Progenitor cell of endocrine pancreas (in vitro differentiated cells): ENCODE data around the gene RBP5. TPM values are rescaled to one million over a fixed set of nuclear protein-coding genes. Genes with fewer than 3 reads are reported as not detected.
A peak's percentile ranks its signal among the peaks of the same experiment; 100 is the strongest.

Experiments used
- DNase-seq: peaks from one replicate; pipeline ENCODE4 v3.0.0; 2021; ENCODE audit warnings: low spot score; ENCODE audit not compliant: unreplicated experiment
- H3K27ac Mint-ChIP-seq: 2 replicates; pipeline ENCODE4 v1.8.0; 2021; ENCODE audit warnings: mild to moderate bottlenecking, moderate library complexity, mixed read lengths
- H3K27me3 Mint-ChIP-seq: 2 replicates; pipeline ENCODE4 v1.8.0; 2021; ENCODE audit warnings: mixed read lengths
- H3K36me3 Mint-ChIP-seq: 2 replicates; pipeline ENCODE4 v1.8.0; 2022; ENCODE audit warnings: mixed read lengths; ENCODE audit not compliant: insufficient read depth
- H3K4me1 Mint-ChIP-seq: 2 replicates; pipeline ENCODE4 v1.8.0; 2021; ENCODE audit warnings: low read depth, mixed read lengths
- H3K4me3 Mint-ChIP-seq: 2 replicates; pipeline ENCODE4 v1.8.0; 2021; ENCODE audit warnings: low read depth, mild to moderate bottlenecking, moderate library complexity, mixed read lengths
- H3K9me3 Mint-ChIP-seq: 2 replicates; pipeline ENCODE4 v1.8.0; 2021; ENCODE audit warnings: low read depth, mixed read lengths
- CTCF ChIP-seq: fragments of 200-600 bp; sonication (generic); IDR thresholded peaks from one replicate; pipeline ENCODE4 v1.5.0; 2021; ENCODE audit warnings: antibody characterized with exemption, mild to moderate bottlenecking; ENCODE audit not compliant: unreplicated experiment
- total RNA-seq: library from RNA; stranded (reverse); gene quantifications from 2 replicates; pipeline ENCODE4 v1.2.1, GENCODE V29; 2021

Gene RBP5
- total RNA-seq, 1 donor from 2014 or later: 5.8 TPM

- H3K36me3 Mint-ChIP-seq: peaks cover 10% of the 10 kb centered on the region
- H3K27ac Mint-ChIP-seq: no peak overlapping the region
- H3K27me3 Mint-ChIP-seq: peaks cover 16% of the 10 kb centered on the region
- H3K4me1 Mint-ChIP-seq: peaks cover 8% of the 10 kb centered on the region
- no peak for DNase-seq
- no peak for TF ChIP-seq CTCF
- H3K9me3 Mint-ChIP-seq: no peaks in the 10 kb centered on the region
- H3K4me3 Mint-ChIP-seq: no peak overlapping the region
Observed at GRCh38 chr12:7158781-7159609, 30.3 kb upstream of the RBP5 start.

GRCh38 chr12:7157391-7157790, 28.7 kb upstream of the RBP5 start:
- TF ChIP-seq CTCF: no peak
- H3K36me3 Mint-ChIP-seq: peaks cover 16% of the 10 kb centered on the region
- H3K27me3 Mint-ChIP-seq: peaks cover 3% of the 10 kb centered on the region
- H3K4me3 Mint-ChIP-seq: no peak overlapping the region
- H3K9me3 Mint-ChIP-seq: no peaks in the 10 kb centered on the region
- H3K4me1 Mint-ChIP-seq: peaks cover 3% of the 10 kb centered on the region
- no peak overlapping the region for H3K27ac Mint-ChIP-seq
- no peak for DNase-seq

GRCh38 chr12:7156259-7157197, 27.8 kb upstream of the RBP5 start:
- Mint-ChIP-seq H3K9me3 (no peaks in the 10 kb centered on the region), H3K4me1 (peaks cover 3% of the 10 kb centered on the region), H3K27me3 (no peaks in the 10 kb centered on the region), H3K27ac (no peak overlapping the region), H3K4me3 (no peak overlapping the region), H3K36me3 (peaks cover 16% of the 10 kb centered on the region)
- DNase-seq: no peak
- no peak for TF ChIP-seq CTCF

GRCh38 chr12:7155471-7156034, 26.9 kb upstream of the RBP5 start:
- Mint-ChIP-seq H3K36me3 (peaks cover 19% of the 10 kb centered on the region), H3K4me1 (peaks cover 3% of the 10 kb centered on the region), H3K4me3 (no peak overlapping the region), H3K9me3 (no peaks in the 10 kb centered on the region), H3K27me3 (no peaks in the 10 kb centered on the region), H3K27ac (no peak overlapping the region)
- no peak for DNase-seq
- no peak for TF ChIP-seq CTCF

DNA sequence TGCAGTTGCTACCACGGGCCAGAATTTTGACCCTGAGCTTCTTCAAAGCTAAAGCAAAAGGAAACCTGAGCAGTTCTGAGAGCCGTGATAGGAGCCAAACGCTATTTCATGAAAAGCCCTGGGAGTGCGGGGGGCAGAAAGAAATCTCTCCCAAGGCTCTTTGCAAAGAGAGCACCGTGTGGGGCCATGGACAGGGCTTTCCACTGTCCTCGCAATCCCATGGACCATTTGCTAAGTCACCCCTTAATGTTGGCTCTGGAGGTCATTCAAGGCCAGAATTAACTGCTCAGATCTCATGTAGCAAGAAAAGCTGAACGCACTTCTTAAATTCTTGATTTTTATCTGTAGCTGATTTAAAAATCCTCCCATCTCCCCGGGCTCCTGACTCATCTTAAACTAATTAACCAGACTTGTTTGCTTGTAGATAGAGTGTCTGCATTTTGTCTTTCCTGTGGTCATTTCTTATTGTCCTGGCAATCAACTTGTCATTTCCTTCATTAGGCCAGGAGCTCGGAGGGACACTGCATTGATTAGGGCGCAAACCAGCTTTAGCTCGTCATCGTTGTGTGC, 26.3 kb upstream of the RBP5 start:
- H3K4me3 Mint-ChIP-seq: no peak overlapping the region

More for the DNA sequence above, 26.3 kb upstream of the RBP5 start:
- Mint-ChIP-seq H3K27ac (peak overlapping the region; percentile 8), H3K4me1 (peaks cover 3% of the 10 kb centered on the region), H3K27me3 (no peaks in the 10 kb centered on the region), H3K9me3 (no peaks in the 10 kb centered on the region), H3K36me3 (peaks cover 24% of the 10 kb centered on the region)
- TF ChIP-seq CTCF: no peak
- DNase-seq: no peak
